ENCODE measurements around the gene DDIT3. TPM values are rescaled to one million over a fixed set of nuclear protein-coding genes. Genes with fewer than 3 reads are reported as not detected.

The DDIT3 gene
- total RNA-seq, 1 experiment from 2014 or later: 3.4 TPM

DNA sequence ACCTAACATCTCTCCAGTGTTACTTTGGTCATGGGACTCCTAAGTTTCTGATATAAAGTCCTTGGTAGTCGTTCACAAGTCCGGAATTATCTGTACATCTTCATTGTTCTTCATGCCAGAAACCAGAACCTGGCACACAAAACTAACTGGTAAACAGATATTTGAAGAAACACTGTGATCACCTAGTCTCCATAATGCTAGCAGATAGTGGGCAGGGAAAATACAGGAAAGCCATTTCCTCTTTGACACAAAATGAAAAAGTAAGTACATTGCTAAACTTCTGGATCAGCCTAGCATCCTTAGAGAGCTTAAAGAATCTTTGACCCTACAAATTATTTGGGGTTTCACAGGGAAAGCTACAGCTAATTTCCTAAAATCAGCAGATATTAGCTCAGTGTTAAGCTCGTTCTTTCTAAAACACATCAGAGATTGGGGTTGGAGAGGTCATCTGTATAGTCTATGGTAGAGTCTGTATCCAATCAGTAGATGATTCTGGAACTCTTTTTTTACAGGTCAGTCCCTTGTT is 4.8 kb downstream of the DDIT3 start:
- H3K4me1 Mint-ChIP-seq: peaks cover 14% of the 10 kb centered on the region
- no peak overlapping the region for H3K27ac Mint-ChIP-seq
- no peaks in the 10 kb centered on the region for H3K27me3 Mint-ChIP-seq (ENCODE audit: low read depth)
- POLR2A ChIA-PET: interaction anchor here (0.5 to 1.2 kb wide), 3 partner anchors 10 to 57 kb away, joined by 3 to 4 read pairs (median 3); partner anchors contain the start of gene GLI1
- H3K4me3 Mint-ChIP-seq: no peak overlapping the region
- H3K9me3 Mint-ChIP-seq: no peaks in the 10 kb centered on the region
- DNase-seq (ENCODE audit: low spot score): no peak
- CTCF ChIA-PET: interaction anchor here (1.1 kb wide), 1 partner anchor 68 kb away, joined by 4 read pairs; no protein-coding TSS in a partner anchor
- peaks cover 76% of the 10 kb centered on the region for H3K36me3 Mint-ChIP-seq
- TF ChIP-seq E2F4 (CRISPR knock-in tag; IDR thresholded peaks at IDR 0.05; ENCODE audit: borderline replicate concordance, low read depth) (no peak), NR3C1 (CRISPR knock-in tag; conservative IDR thresholded peaks at IDR 0.05; ENCODE audit: low read depth) (no peak), CREM (CRISPR knock-in tag; IDR thresholded peaks at IDR 0.05) (no peak), TP53 (CRISPR knock-in tag; IDR thresholded peaks at IDR 0.05) (no peak), ZNF138 (CRISPR knock-in tag; conservative IDR thresholded peaks at IDR 0.05) (no peak), TEAD1 (CRISPR knock-in tag; IDR thresholded peaks at IDR 0.05) (no peak), TEAD4 (CRISPR knock-in tag; IDR thresholded peaks at IDR 0.05) (no peak), E2F1 (CRISPR knock-in tag; IDR thresholded peaks at IDR 0.05) (no peak)
- TF ChIP-seq, protein P1, sequence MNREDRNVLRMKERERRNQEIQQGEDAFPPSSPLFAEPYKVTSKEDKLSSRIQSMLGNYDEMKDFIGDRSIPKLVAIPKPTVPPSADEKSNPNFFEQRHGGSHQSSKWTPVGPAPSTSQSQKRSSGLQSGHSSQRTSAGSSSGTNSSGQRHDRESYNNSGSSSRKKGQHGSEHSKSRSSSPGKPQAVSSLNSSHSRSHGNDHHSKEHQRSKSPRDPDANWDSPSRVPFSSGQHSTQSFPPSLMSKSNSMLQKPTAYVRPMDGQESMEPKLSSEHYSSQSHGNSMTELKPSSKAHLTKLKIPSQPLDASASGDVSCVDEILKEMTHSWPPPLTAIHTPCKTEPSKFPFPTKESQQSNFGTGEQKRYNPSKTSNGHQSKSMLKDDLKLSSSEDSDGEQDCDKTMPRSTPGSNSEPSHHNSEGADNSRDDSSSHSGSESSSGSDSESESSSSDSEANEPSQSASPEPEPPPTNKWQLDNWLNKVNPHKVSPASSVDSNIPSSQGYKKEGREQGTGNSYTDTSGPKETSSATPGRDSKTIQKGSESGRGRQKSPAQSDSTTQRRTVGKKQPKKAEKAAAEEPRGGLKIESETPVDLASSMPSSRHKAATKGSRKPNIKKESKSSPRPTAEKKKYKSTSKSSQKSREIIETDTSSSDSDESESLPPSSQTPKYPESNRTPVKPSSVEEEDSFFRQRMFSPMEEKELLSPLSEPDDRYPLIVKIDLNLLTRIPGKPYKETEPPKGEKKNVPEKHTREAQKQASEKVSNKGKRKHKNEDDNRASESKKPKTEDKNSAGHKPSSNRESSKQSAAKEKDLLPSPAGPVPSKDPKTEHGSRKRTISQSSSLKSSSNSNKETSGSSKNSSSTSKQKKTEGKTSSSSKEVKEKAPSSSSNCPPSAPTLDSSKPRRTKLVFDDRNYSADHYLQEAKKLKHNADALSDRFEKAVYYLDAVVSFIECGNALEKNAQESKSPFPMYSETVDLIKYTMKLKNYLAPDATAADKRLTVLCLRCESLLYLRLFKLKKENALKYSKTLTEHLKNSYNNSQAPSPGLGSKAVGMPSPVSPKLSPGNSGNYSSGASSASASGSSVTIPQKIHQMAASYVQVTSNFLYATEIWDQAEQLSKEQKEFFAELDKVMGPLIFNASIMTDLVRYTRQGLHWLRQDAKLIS (CRISPR knock-in tag; IDR thresholded peaks at IDR 0.05; ENCODE audit: borderline replicate concordance): no peak
- TF ChIP-seq, protein P2, sequence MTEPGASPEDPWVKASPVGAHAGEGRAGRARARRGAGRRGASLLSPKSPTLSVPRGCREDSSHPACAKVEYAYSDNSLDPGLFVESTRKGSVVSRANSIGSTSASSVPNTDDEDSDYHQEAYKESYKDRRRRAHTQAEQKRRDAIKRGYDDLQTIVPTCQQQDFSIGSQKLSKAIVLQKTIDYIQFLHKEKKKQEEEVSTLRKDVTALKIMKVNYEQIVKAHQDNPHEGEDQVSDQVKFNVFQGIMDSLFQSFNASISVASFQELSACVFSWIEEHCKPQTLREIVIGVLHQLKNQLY (CRISPR knock-in tag; IDR thresholded peaks at IDR 0.05): no peak
- TF ChIP-seq, protein P3, sequence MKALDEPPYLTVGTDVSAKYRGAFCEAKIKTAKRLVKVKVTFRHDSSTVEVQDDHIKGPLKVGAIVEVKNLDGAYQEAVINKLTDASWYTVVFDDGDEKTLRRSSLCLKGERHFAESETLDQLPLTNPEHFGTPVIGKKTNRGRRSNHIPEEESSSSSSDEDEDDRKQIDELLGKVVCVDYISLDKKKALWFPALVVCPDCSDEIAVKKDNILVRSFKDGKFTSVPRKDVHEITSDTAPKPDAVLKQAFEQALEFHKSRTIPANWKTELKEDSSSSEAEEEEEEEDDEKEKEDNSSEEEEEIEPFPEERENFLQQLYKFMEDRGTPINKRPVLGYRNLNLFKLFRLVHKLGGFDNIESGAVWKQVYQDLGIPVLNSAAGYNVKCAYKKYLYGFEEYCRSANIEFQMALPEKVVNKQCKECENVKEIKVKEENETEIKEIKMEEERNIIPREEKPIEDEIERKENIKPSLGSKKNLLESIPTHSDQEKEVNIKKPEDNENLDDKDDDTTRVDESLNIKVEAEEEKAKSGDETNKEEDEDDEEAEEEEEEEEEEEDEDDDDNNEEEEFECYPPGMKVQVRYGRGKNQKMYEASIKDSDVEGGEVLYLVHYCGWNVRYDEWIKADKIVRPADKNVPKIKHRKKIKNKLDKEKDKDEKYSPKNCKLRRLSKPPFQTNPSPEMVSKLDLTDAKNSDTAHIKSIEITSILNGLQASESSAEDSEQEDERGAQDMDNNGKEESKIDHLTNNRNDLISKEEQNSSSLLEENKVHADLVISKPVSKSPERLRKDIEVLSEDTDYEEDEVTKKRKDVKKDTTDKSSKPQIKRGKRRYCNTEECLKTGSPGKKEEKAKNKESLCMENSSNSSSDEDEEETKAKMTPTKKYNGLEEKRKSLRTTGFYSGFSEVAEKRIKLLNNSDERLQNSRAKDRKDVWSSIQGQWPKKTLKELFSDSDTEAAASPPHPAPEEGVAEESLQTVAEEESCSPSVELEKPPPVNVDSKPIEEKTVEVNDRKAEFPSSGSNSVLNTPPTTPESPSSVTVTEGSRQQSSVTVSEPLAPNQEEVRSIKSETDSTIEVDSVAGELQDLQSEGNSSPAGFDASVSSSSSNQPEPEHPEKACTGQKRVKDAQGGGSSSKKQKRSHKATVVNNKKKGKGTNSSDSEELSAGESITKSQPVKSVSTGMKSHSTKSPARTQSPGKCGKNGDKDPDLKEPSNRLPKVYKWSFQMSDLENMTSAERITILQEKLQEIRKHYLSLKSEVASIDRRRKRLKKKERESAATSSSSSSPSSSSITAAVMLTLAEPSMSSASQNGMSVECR (CRISPR knock-in tag; IDR thresholded peaks at IDR 0.05; ENCODE audit: borderline replicate concordance): no peak
- TF ChIP-seq, protein P4, sequence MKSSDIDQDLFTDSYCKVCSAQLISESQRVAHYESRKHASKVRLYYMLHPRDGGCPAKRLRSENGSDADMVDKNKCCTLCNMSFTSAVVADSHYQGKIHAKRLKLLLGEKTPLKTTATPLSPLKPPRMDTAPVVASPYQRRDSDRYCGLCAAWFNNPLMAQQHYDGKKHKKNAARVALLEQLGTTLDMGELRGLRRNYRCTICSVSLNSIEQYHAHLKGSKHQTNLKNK (CRISPR knock-in tag; IDR thresholded peaks at IDR 0.05): no peak
- ATAC-seq: no peak

Data from WTC11 (cell line).